Calu3 (cell line): Measurements from ENCODE around the gene LPCAT1. TPM values are rescaled to one million over a fixed set of nuclear protein-coding genes. Genes with fewer than 3 reads are reported as not detected.

Experiments used
- BruUV-seq: library from RNA; stranded (reverse); fragments of 400-500 nt; replicated peaks from 2 replicates; lab custom pipeline; 2021; lab: Mats Ljungman, UMichigan
- CTCF ChIA-PET: fragments of 300-600 bp; sonication (Branson Sonifier 250); formaldehyde crosslinking; loops from one replicate; lab custom pipeline; 2022; ENCODE audit warnings: antibody characterized with exemption; lab: Charles Lee
- DNase-seq: peaks from one replicate; pipeline ENCODE4 v3.0.0; 2022
- H3K27ac Mint-ChIP-seq: one replicate; pipeline ENCODE4 v1.8.0; 2022; ENCODE audit warnings: mixed read lengths; ENCODE audit not compliant: unreplicated experiment
- H3K27me3 Mint-ChIP-seq: one replicate; pipeline ENCODE4 v1.8.0; 2022; ENCODE audit warnings: mixed read lengths; ENCODE audit not compliant: unreplicated experiment
- H3K36me3 Mint-ChIP-seq: one replicate; pipeline ENCODE4 v1.8.0; 2022; ENCODE audit warnings: mild to moderate bottlenecking, moderate library complexity, mixed read lengths; ENCODE audit not compliant: insufficient read depth, unreplicated experiment
- H3K4me1 Mint-ChIP-seq: one replicate; pipeline ENCODE4 v1.8.0; 2022; ENCODE audit warnings: mild to moderate bottlenecking, low read depth, mixed read lengths; ENCODE audit not compliant: unreplicated experiment
- H3K4me3 Mint-ChIP-seq: one replicate; pipeline ENCODE4 v1.8.0; 2022; ENCODE audit warnings: mild to moderate bottlenecking, low read depth, moderate library complexity, mixed read lengths; ENCODE audit not compliant: unreplicated experiment
- H3K9me3 Mint-ChIP-seq: one replicate; pipeline ENCODE4 v1.8.0; 2022; ENCODE audit warnings: low read depth, mixed read lengths; ENCODE audit not compliant: unreplicated experiment
- CTCF ChIP-seq: fragments of 200-600 bp; IDR thresholded peaks from one replicate; pipeline ENCODE4 v1.8.0; 2022; ENCODE audit warnings: antibody characterized with exemption; ENCODE audit not compliant: unreplicated experiment
- intact Hi-C: fragments of 100-400 bp; cut with micrococcal nuclease; formaldehyde crosslinking; loops from one replicate; pipeline ENCODE4 v1.10.0; 2022; ENCODE audit not compliant: unreplicated experiment
- total RNA-seq: library from RNA; stranded (reverse); gene quantifications from 2 replicates; pipeline ENCODE4 v1.2.3, GENCODE V29; 2022

The LPCAT1 gene
- total RNA-seq, 1 experiment from 2014 or later = 42.3 TPM

DNA sequence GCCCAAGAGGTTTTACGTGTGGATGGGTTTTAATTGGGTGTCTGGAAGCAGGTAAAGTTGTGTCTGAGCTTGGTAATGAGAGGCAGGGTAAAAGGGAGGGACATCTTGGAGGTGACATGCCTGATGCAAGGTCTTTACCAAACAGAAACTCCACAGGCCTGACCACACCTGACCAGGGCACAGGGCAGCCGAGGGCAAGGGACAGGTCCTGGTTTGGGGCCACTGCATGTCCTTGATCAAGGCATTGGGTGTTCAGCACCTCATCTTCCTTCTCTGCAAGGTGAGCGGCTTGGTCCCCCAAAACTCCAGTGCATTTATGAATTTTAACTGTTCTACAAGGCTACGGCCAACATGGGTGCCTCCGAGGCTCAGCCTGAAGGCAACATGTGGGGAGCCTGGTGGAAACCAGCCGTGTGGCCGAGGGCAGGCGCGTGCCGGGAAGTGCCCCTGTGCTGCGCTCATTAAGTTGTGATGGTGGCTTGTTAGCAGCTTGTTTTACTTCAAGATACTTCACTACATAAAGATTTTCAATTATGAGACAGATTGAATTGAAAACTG is 30.7 kb upstream of the LPCAT1 start:
- CTCF ChIA-PET = interaction anchor here (1.1 to 1.8 kb wide), 2 partner anchors 9 to 12 kb away, joined by 3 to 10 read pairs; no protein-coding TSS in a partner anchor
- intact Hi-C loops = no loop called here
- no peak for DNase-seq
- no peaks in the 10 kb centered on the region for H3K36me3 Mint-ChIP-seq
- H3K9me3 Mint-ChIP-seq = no peaks in the 10 kb centered on the region
- no TSS peak for BruUV-seq
- H3K4me3 Mint-ChIP-seq = no peak overlapping the region
- peaks cover 47% of the 10 kb centered on the region for H3K27me3 Mint-ChIP-seq
- peaks cover 8% of the 10 kb centered on the region for H3K4me1 Mint-ChIP-seq
- no peak overlapping the region for H3K27ac Mint-ChIP-seq
- TF ChIP-seq CTCF = no peak

DNA sequence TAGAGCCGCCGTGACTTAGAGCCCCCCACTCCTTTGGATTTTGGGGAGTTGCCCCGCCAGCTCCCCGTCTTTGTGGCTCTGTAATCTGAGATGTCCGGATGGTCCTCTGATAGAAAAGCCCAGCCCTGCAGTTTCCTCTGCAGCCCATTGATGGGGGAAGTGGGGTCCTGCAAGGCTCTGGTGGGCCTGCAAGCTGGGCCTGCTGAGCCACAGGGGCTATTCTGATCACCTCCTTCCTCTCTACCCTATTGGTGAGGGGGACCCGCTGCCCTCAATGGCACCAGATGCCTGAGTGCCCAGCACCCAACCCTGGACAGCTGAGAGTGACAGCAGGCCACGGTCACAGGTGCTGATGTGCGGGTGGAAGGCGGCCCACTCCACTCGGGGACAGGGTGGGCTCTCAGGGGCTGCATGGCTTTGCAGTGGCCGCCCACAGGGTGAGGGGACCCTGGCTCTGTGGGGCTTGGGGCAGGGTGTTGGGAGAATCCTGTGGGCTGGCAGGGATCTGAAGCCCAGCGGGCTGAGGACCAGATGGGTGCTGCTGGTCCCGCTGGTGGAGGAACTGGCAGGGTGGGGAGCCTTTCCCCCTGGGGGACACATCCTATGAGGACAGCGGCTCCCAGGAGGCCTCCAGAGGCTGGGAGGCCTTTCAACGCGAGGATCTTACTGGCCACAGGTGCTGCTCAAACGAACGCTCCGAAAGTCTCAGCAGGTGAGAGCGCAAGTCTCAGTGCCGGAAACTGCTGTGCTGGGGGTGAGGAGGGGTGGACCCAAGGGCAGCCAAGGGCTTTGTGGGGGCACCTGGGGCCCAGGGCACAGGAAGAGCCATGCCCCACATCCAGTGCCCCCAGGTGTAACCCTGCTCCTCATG is 30.0 kb upstream of the LPCAT1 start:
- intact Hi-C loops = no loop called here
- Mint-ChIP-seq H3K4me1 (peaks cover 8% of the 10 kb centered on the region), H3K36me3 (no peaks in the 10 kb centered on the region), H3K4me3 (no peak overlapping the region), H3K27ac (no peak overlapping the region), H3K9me3 (no peaks in the 10 kb centered on the region), H3K27me3 (peaks cover 44% of the 10 kb centered on the region)
- TF ChIP-seq CTCF = no peak
- BruUV-seq = no TSS peak
- DNase-seq = no peak
- CTCF ChIA-PET = interaction anchor here (1.8 kb wide), 1 partner anchor 8 kb away, joined by 10 read pairs; no protein-coding TSS in a partner anchor

DNA sequence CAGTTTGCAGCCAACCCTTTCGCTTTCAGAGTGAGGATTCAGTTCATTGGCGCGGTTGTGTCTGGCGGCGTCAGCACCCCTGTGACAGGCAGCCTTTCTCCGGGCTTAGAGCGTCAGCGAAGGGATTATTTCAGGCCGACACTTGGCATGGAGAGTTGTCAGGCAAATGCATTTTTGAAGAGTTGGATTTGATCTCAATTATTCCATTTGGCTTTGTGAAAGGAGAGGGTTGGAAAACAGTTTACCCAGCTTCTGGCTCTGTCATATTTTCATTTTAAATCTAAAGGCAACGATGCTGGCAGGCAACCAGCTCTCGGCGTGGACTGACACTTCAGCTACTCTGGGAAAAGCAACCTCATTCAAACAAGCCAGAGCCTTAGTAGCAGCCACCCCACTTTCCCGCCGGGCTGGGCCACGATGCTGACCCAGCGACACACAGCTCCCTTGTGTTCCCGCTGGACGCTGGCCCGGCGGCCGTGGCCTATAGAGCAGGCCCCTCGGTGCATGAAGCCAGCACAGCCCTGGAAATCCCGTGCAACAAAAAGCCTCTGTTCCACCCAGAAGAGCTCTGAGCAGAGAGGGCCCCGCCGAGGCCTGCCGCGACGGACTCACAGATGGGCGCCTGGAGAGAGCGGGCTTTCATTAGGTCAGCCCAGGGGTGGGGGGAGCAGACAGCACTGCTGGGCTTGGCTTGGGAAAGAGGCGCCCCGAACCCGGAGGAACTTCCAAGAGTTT is 28.9 kb upstream of the LPCAT1 start:
- H3K4me3 Mint-ChIP-seq = no peak overlapping the region
- H3K27ac Mint-ChIP-seq = no peak overlapping the region
- H3K36me3 Mint-ChIP-seq = peaks cover 4% of the 10 kb centered on the region
- no peak for DNase-seq
- peaks cover 8% of the 10 kb centered on the region for H3K4me1 Mint-ChIP-seq
- CTCF ChIA-PET = no interaction called here
- TF ChIP-seq CTCF = no peak
- BruUV-seq = no TSS peak
- peaks cover 44% of the 10 kb centered on the region for H3K27me3 Mint-ChIP-seq
- H3K9me3 Mint-ChIP-seq = no peaks in the 10 kb centered on the region
- intact Hi-C loops = no loop called here

DNA sequence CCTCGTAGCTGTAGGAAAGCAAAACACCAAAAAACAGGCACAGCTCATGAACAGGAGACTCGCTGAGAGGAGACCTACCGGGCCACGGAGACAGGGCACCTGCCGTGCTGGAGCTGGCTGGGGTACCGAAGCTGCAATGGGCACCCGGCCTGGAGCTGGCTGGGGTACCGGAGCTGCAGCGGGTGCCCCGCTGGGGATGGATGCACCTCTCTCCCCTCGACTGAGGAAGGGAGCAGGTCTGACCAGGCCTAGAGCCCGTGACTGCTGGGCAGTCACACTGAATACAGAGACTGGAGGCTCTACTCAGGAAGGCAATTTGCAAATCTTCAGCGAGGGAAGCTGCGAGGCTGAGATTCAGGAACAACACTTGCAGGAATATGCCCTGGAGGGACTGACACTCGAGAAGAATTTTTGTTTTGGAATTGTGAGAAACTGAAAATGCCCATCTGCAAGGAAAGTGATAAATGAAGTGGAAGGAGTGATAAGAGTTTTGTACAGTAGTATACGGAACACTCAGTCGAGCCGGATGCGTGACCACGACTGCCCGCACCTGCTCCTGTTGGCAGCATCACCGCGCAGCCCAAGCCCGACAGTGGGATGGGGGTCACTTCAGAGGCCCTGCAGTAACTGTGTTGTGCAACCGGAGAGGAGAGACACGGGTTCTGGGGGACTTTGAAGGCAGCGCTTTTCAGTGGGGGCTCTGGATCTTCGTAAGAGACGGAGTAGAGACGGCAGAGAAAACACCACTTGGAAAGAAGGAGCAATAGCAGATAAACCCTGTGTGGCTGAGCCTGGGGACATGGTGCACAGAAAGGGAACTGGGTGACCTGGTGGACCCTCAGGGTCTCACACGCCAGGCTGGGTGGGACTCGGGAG is 27.9 kb upstream of the LPCAT1 start:
- Mint-ChIP-seq H3K27me3 (peaks cover 40% of the 10 kb centered on the region), H3K4me1 (peaks cover 10% of the 10 kb centered on the region), H3K9me3 (no peaks in the 10 kb centered on the region), H3K4me3 (no peak overlapping the region), H3K36me3 (peaks cover 4% of the 10 kb centered on the region), H3K27ac (no peak overlapping the region)
- CTCF ChIA-PET = no interaction called here
- DNase-seq = no peak
- no peak for TF ChIP-seq CTCF
- intact Hi-C loops = no loop called here
- no TSS peak for BruUV-seq
